Vagina (tissue), 2 donors: Measurements from ENCODE around the gene CCDC185.

Source experiments
- POLR2A ChIP-seq, 2 donors: fragments of 450-650 bp; IDR thresholded peaks; one replicate each; pipeline ENCODE4 v1.6.1; 2017; ENCODE audit warnings: antibody characterized with exemption in 2 of 2, mild to moderate bottlenecking in 2 of 2, moderate library complexity in 2 of 2
- POLR2AphosphoS5 ChIP-seq, 2 donors: sonication (generic); formaldehyde crosslinking; IDR thresholded peaks; one replicate each; pipeline ENCODE4 v1.9.0; 2017; ENCODE audit warnings: antibody characterized with exemption in 2 of 2, mild to moderate bottlenecking in 2 of 2, low read depth in 1 of 2; ENCODE audit not compliant: insufficient read depth in 1 of 2
- TF ChIP-seq, protein P1 (sequence below), 3 experiments: fragments of 450-650 bp in 2 of 3; fragments of 200-600 bp in 1 of 3; sonication (generic) in 1 of 3; IDR thresholded peaks; one replicate each; pipeline ENCODE4 v1.5.1; 2017 to 2019; ENCODE audit warnings: antibody characterized with exemption in 3 of 3, mild to moderate bottlenecking in 2 of 3, moderate library complexity in 2 of 3

DNA sequence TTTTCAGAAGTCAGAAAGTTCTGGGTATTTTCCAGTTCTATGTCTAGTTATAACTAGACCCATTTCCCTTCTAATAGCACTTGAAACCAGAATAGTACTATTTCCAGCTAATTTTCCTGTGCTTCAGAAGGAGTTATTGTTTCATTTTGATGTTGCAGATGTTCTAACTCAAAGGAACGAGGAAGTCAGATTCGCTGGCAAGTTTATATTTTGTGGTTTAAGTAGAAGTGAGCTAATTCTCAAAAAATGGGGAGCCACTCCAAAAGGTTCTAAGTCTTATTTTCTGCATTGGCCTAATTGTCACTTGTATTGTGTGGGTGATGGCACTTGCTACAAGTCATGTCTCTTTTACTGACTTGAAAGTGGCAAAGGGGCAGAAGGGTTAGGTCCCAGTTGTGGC, 18.1 kb downstream of the CCDC185 start:
- TF ChIP-seq POLR2A (IDR thresholded peaks at IDR 0.05) = no peak
- TF ChIP-seq, protein P1, sequence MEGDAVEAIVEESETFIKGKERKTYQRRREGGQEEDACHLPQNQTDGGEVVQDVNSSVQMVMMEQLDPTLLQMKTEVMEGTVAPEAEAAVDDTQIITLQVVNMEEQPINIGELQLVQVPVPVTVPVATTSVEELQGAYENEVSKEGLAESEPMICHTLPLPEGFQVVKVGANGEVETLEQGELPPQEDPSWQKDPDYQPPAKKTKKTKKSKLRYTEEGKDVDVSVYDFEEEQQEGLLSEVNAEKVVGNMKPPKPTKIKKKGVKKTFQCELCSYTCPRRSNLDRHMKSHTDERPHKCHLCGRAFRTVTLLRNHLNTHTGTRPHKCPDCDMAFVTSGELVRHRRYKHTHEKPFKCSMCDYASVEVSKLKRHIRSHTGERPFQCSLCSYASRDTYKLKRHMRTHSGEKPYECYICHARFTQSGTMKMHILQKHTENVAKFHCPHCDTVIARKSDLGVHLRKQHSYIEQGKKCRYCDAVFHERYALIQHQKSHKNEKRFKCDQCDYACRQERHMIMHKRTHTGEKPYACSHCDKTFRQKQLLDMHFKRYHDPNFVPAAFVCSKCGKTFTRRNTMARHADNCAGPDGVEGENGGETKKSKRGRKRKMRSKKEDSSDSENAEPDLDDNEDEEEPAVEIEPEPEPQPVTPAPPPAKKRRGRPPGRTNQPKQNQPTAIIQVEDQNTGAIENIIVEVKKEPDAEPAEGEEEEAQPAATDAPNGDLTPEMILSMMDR (IDR thresholded peaks at IDR 0.05) = no peak
- no peak for TF ChIP-seq POLR2AphosphoS5 (IDR thresholded peaks at IDR 0.05; ENCODE audit: insufficient read depth in 1 of 2, low read depth in 1 of 2)
